ENCODE measurements around the gene CACNA1D. TPM values are rescaled to one million over a fixed set of nuclear protein-coding genes. Genes with fewer than 3 reads are reported as not detected.

The CACNA1D gene
- polyA plus RNA-seq, 4 donors = 2.2 to 133 (median 6.2) TPM

DNA sequence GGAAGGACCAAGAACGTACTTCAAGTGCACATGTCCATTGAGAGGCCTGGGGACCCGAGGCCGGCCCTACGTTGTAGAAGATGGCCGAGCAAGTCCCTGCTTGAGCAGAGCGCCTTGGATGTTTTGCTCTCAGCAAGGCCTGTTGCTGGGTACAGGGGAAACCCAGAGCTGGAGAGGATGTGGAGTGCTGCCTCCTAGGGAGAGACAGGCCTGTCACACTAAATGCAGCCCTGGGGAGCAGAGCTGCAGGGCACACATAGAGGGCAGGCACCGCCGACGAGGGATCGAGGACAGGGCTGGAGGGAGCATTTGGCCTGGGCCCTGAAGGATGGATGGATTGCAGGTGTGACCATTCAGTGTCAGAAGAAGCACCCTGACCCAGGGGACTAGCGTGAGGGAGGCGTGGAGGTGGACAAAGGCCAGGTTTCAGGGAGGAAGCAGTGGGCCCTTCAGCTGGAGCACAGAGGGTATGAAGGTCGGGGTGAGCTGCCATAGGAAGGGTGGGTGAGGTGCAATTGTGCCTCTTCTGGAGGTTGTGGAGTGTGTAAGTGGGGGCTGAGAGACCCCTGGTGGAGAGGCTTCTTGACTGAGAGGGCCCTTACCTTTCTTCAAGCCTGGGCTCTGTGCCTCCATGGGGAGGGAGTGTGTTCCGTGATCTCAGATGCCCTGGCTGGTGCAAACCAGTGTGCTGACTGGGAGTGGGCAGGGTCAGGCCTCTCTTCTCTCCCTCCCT, 209.4 kb downstream of the CACNA1D start:
- H3K4me1 ChIP-seq (ENCODE audit: control insufficient read depth in 3 of 3, insufficient read depth in 2 of 3, low read depth in 1 of 3, low read length in 2 of 3) = peaks cover 0 to 12% (median 0%) of the 10 kb centered on the region in 3 donors
- no peak for FAIRE-seq
- H3K27me3 ChIP-seq (ENCODE audit: control insufficient read depth in 3 of 3, insufficient read depth in 3 of 3, low read length in 3 of 3) = no peaks in the 10 kb centered on the region
- H3K9me3 ChIP-seq (ENCODE audit: control insufficient read depth in 2 of 2, insufficient read depth in 1 of 2, low read depth in 1 of 2, low read length in 1 of 2) = no peaks in the 10 kb centered on the region
- DNase-seq = no peak
- H3K27ac ChIP-seq (ENCODE audit: low read depth in 1 of 3, low read length in 2 of 3) = no peak overlapping the region
- H3K4me3 ChIP-seq (ENCODE audit: low read depth in 1 of 3, low read length in 3 of 3) = no peak overlapping the region
- peaks cover 0 to 46% (median 0%) of the 10 kb centered on the region in 3 donors for H3K36me3 ChIP-seq (ENCODE audit: control insufficient read depth in 3 of 3, insufficient read depth in 2 of 3, low read depth in 1 of 3, low read length in 3 of 3)
- WGBS, 3 donors = 81 to 87% (median 85%) methylated on average over 14 of the region's 14 CpGs

DNA sequence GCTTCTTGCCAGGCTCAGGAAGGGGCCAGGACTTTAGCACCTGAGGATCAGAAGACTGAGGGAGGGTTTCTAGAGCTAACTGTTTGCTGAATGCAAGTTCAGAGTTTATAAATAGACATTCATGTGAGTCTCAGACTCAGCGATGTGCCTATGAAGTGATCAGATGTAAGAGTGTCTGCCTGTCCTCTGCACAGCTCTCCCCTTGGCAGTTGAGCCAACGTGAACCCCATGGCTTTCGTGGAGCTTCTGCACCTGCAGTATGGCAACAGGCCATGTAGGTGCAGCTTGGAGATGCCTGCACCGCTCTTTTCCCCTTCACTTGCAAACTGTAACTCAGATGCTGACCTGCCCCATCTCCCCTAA, 209.9 kb downstream of the CACNA1D start:
- FAIRE-seq = no peak
- Histone ChIP-seq H3K27me3 (ENCODE audit: control insufficient read depth in 3 of 3, insufficient read depth in 3 of 3, low read length in 3 of 3) (no peaks in the 10 kb centered on the region), H3K27ac (ENCODE audit: low read depth in 1 of 3, low read length in 2 of 3) (no peak overlapping the region)

DNA sequence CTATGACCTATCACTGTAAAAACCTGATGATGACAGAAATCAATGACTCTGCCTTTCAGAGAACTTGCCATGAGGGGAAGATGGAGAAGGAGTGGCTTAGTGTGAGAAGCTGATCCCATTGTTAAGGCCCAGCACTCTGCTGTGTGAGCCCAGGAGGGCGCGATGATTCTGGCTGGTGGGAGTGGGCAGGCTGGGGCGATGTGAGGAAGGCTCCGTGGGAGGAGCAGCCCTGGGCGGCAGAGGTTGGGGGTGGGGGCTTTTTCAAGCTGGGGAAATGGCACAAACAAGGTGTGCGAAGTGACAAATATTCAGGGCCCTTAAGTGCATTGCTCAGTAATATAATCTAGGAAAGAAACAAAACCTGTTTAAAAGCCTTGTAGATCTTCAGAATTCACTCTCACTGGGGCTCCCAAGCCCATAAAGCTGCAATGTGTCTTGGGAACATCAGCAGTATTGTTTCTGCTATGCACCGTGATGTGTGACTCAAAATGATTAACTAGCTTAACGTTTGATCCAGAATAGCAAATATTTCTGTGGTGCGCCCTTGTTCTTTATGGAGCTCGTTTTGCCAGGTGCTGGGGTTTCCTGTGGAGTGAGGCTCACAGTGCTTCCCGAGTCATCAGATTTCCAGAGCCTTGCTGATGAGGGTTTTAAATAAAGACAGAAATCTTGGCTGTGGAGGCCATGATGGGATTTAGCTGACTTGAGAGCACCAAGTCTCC, 210.8 kb downstream of the CACNA1D start:
- H3K27me3 ChIP-seq (ENCODE audit: control insufficient read depth in 3 of 3, insufficient read depth in 3 of 3, low read length in 3 of 3) = no peaks in the 10 kb centered on the region
- H3K4me3 ChIP-seq (ENCODE audit: low read depth in 1 of 3, low read length in 3 of 3) = no peak overlapping the region
- no peaks in the 10 kb centered on the region for H3K9me3 ChIP-seq (ENCODE audit: control insufficient read depth in 2 of 2, insufficient read depth in 1 of 2, low read depth in 1 of 2, low read length in 1 of 2)
- peaks cover 0 to 50% (median 0%) of the 10 kb centered on the region in 3 donors for H3K36me3 ChIP-seq (ENCODE audit: control insufficient read depth in 3 of 3, insufficient read depth in 2 of 3, low read depth in 1 of 3, low read length in 3 of 3)
- H3K27ac ChIP-seq (ENCODE audit: low read depth in 1 of 3, low read length in 2 of 3) = no peak overlapping the region
- WGBS, 3 donors = 71 to 78% (median 77%) methylated on average over 11 of the region's 11 CpGs
- DNase-seq (no peak), FAIRE-seq (no peak)
- H3K4me1 ChIP-seq (ENCODE audit: control insufficient read depth in 3 of 3, insufficient read depth in 2 of 3, low read depth in 1 of 3, low read length in 2 of 3) = peaks cover 0 to 16% (median 0%) of the 10 kb centered on the region in 3 donors

More for the DNA sequence above, 209.9 kb downstream of the CACNA1D start:
- Histone ChIP-seq H3K4me3 (ENCODE audit: low read depth in 1 of 3, low read length in 3 of 3) (no peak overlapping the region), H3K9me3 (ENCODE audit: control insufficient read depth in 2 of 2, insufficient read depth in 1 of 2, low read depth in 1 of 2, low read length in 1 of 2) (no peaks in the 10 kb centered on the region), H3K4me1 (ENCODE audit: control insufficient read depth in 3 of 3, insufficient read depth in 2 of 3, low read depth in 1 of 3, low read length in 2 of 3) (peaks cover 0 to 12% (median 0%) of the 10 kb centered on the region in 3 donors), H3K36me3 (ENCODE audit: control insufficient read depth in 3 of 3, insufficient read depth in 2 of 3, low read depth in 1 of 3, low read length in 3 of 3) (peaks cover 0 to 48% (median 0%) of the 10 kb centered on the region in 3 donors)
- no peak for DNase-seq
- WGBS, 3 donors = 65 to 83% (median 74%) methylated on average over 4 of the region's 4 CpGs

DNA sequence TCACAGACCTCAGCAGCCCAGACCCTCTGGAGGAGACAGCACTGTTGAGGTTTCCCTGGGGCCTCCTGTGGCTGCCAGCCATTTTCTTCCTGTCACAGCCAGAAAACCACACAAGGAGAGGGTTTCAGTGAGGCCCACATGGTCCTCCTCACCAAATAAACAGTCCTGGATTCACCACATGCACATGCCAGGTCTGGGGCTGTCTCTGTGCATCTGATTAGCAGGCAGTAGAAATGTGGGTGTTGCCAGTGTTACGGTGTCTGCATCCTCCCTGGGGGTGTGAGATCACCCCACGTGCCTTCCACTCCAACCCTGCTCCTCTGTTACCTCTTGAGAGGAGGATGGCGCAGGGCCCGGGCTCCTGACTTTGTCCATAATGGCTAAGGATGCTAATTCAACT, 211.4 kb downstream of the CACNA1D start:
- Histone ChIP-seq H3K27me3 (ENCODE audit: control insufficient read depth in 3 of 3, insufficient read depth in 3 of 3, low read length in 3 of 3) (no peaks in the 10 kb centered on the region), H3K9me3 (ENCODE audit: control insufficient read depth in 2 of 2, insufficient read depth in 1 of 2, low read depth in 1 of 2, low read length in 1 of 2) (no peaks in the 10 kb centered on the region), H3K27ac (ENCODE audit: low read depth in 1 of 3, low read length in 2 of 3) (no peak overlapping the region), H3K4me1 (ENCODE audit: control insufficient read depth in 3 of 3, insufficient read depth in 2 of 3, low read depth in 1 of 3, low read length in 2 of 3) (peaks cover 0 to 18% (median 0%) of the 10 kb centered on the region in 3 donors), H3K4me3 (ENCODE audit: low read depth in 1 of 3, low read length in 3 of 3) (no peak overlapping the region), H3K36me3 (ENCODE audit: control insufficient read depth in 3 of 3, insufficient read depth in 2 of 3, low read depth in 1 of 3, low read length in 3 of 3) (peaks cover 0 to 47% (median 0%) of the 10 kb centered on the region in 3 donors)
- no peak for FAIRE-seq
- no peak for DNase-seq
- 69 to 77% (median 69%) methylated on average over 4 of the region's 4 CpGs for WGBS, 3 donors

GRCh38 chr3:53707222-53707621, 212.8 kb downstream of the CACNA1D start:
- FAIRE-seq = no peak
- DNase-seq = no peak
- H3K4me1 ChIP-seq (ENCODE audit: control insufficient read depth in 3 of 3, insufficient read depth in 2 of 3, low read depth in 1 of 3, low read length in 2 of 3) = peaks cover 0 to 18% (median 0%) of the 10 kb centered on the region in 3 donors
- no peaks in the 10 kb centered on the region for H3K9me3 ChIP-seq (ENCODE audit: control insufficient read depth in 2 of 2, insufficient read depth in 1 of 2, low read depth in 1 of 2, low read length in 1 of 2)
- H3K27me3 ChIP-seq (ENCODE audit: control insufficient read depth in 3 of 3, insufficient read depth in 3 of 3, low read length in 3 of 3) = peaks cover 0 to 3% (median 0%) of the 10 kb centered on the region in 3 donors
- H3K4me3 ChIP-seq (ENCODE audit: low read depth in 1 of 3, low read length in 3 of 3) = no peak overlapping the region
- no peak overlapping the region for H3K27ac ChIP-seq (ENCODE audit: low read depth in 1 of 3, low read length in 2 of 3)
- peaks cover 0 to 47% (median 0%) of the 10 kb centered on the region in 3 donors for H3K36me3 ChIP-seq (ENCODE audit: control insufficient read depth in 3 of 3, insufficient read depth in 2 of 3, low read depth in 1 of 3, low read length in 3 of 3)

- H3K4me1 ChIP-seq (ENCODE audit: control insufficient read depth in 3 of 3, insufficient read depth in 2 of 3, low read depth in 1 of 3, low read length in 2 of 3) = peaks cover 0 to 18% (median 0%) of the 10 kb centered on the region in 3 donors
- 39 to 59% (median 51%) methylated on average over 4 of the region's 4 CpGs for WGBS, 3 donors
- no peaks in the 10 kb centered on the region for H3K9me3 ChIP-seq (ENCODE audit: control insufficient read depth in 2 of 2, insufficient read depth in 1 of 2, low read depth in 1 of 2, low read length in 1 of 2)
- H3K36me3 ChIP-seq (ENCODE audit: control insufficient read depth in 3 of 3, insufficient read depth in 2 of 3, low read depth in 1 of 3, low read length in 3 of 3) = peaks cover 0 to 45% (median 0%) of the 10 kb centered on the region in 3 donors
- DNase-seq = peak; percentile 13 to 28
- H3K27me3 ChIP-seq (ENCODE audit: control insufficient read depth in 3 of 3, insufficient read depth in 3 of 3, low read length in 3 of 3) = peaks cover 0 to 3% (median 0%) of the 10 kb centered on the region in 3 donors
- H3K27ac ChIP-seq (ENCODE audit: low read depth in 1 of 3, low read length in 2 of 3) = no peak overlapping the region
- FAIRE-seq = no peak
- no peak overlapping the region for H3K4me3 ChIP-seq (ENCODE audit: low read depth in 1 of 3, low read length in 3 of 3)
Measured at GRCh38 chr3:53708001-53708621, 213.7 kb downstream of the CACNA1D start.

- Histone ChIP-seq H3K36me3 (ENCODE audit: control insufficient read depth in 3 of 3, insufficient read depth in 2 of 3, low read depth in 1 of 3, low read length in 3 of 3) (peaks cover 0 to 40% (median 0%) of the 10 kb centered on the region in 3 donors), H3K4me1 (ENCODE audit: control insufficient read depth in 3 of 3, insufficient read depth in 2 of 3, low read depth in 1 of 3, low read length in 2 of 3) (peaks cover 0 to 18% (median 0%) of the 10 kb centered on the region in 3 donors), H3K9me3 (ENCODE audit: control insufficient read depth in 2 of 2, insufficient read depth in 1 of 2, low read depth in 1 of 2, low read length in 1 of 2) (no peaks in the 10 kb centered on the region), H3K27me3 (ENCODE audit: control insufficient read depth in 3 of 3, insufficient read depth in 3 of 3, low read length in 3 of 3) (peaks cover 0 to 3% (median 0%) of the 10 kb centered on the region in 3 donors), H3K4me3 (ENCODE audit: low read depth in 1 of 3, low read length in 3 of 3) (no peak overlapping the region), H3K27ac (ENCODE audit: low read depth in 1 of 3, low read length in 2 of 3) (no peak overlapping the region)
- FAIRE-seq = no peak
- WGBS, 3 donors = 81 to 94% (median 91%) methylated on average over 6 of the region's 6 CpGs
- no peak for DNase-seq
Measured at GRCh38 chr3:53709256-53709655, 214.8 kb downstream of the CACNA1D start.
